Mononuclear cell (primary cell): ENCODE measurements around the gene ACTN4. TPM values are rescaled to one million over a fixed set of nuclear protein-coding genes. Genes with fewer than 3 reads are reported as not detected.

Source experiments
- H3K27me3 ChIP-seq: 2 replicates; pipeline ENCODE4 v1.6.0; 2011; ENCODE audit warnings: low read length, control low read depth; ENCODE audit not compliant: insufficient read depth
- H3K4me1 ChIP-seq: 2 replicates; pipeline ENCODE4 v1.5.1; 2011; ENCODE audit warnings: mild to moderate bottlenecking, low read length, control low read depth; ENCODE audit not compliant: insufficient read depth
- H3K4me3 ChIP-seq: 2 replicates; pipeline ENCODE4 v1.5.1; 2011; ENCODE audit warnings: mild to moderate bottlenecking, low read length, moderate library complexity
- H3K9me3 ChIP-seq: 2 replicates; pipeline ENCODE4 v1.5.1; 2011; ENCODE audit warnings: low read depth, mild to moderate bottlenecking, control low read depth, low read length
- total RNA-seq: library from RNA; depleted of rRNA; stranded (reverse); fragments of >200 nt; gene quantifications from one replicate; pipeline ENCODE4 v1.2.3, GENCODE V29; 2012

The ACTN4 gene
- total RNA-seq, 1 donor, result 59.0 TPM

- Histone ChIP-seq H3K27me3 (no peaks in the 10 kb centered on the region), H3K4me1 (peaks cover 98% of the 10 kb centered on the region), H3K9me3 (no peaks in the 10 kb centered on the region), H3K4me3 (no peak overlapping the region)
Observed at GRCh38 chr19:38663957-38664502, 16.6 kb downstream of the ACTN4 start.

GRCh38 chr19:38664503-38665211 lies 17.2 kb downstream of the ACTN4 start:
- Histone ChIP-seq H3K27me3 (no peaks in the 10 kb centered on the region), H3K4me1 (peaks cover 98% of the 10 kb centered on the region), H3K9me3 (no peaks in the 10 kb centered on the region), H3K4me3 (no peak overlapping the region)

GRCh38 chr19:38665219-38665931 lies 17.9 kb downstream of the ACTN4 start:
- H3K4me3 ChIP-seq, result no peak overlapping the region
- no peaks in the 10 kb centered on the region for H3K9me3 ChIP-seq
- peaks cover 98% of the 10 kb centered on the region for H3K4me1 ChIP-seq
- H3K27me3 ChIP-seq, result no peaks in the 10 kb centered on the region

- Histone ChIP-seq H3K9me3 (no peaks in the 10 kb centered on the region), H3K4me1 (peaks cover 98% of the 10 kb centered on the region), H3K27me3 (no peaks in the 10 kb centered on the region), H3K4me3 (no peak overlapping the region)
Observed at GRCh38 chr19:38665950-38666662, 18.7 kb downstream of the ACTN4 start.

GRCh38 chr19:38666663-38667511 lies 19.4 kb downstream of the ACTN4 start:
- Histone ChIP-seq H3K4me3 (no peak overlapping the region), H3K4me1 (peaks cover 99% of the 10 kb centered on the region), H3K27me3 (no peaks in the 10 kb centered on the region), H3K9me3 (no peaks in the 10 kb centered on the region)

- no peak overlapping the region for H3K4me3 ChIP-seq
- no peaks in the 10 kb centered on the region for H3K9me3 ChIP-seq
- H3K27me3 ChIP-seq, result no peaks in the 10 kb centered on the region
- H3K4me1 ChIP-seq, result peaks cover 90% of the 10 kb centered on the region
Observed at GRCh38 chr19:38667661-38668171, 20.3 kb downstream of the ACTN4 start.

GRCh38 chr19:38669552-38669951 lies 22.1 kb downstream of the ACTN4 start:
- H3K4me3 ChIP-seq, result no peak overlapping the region
- no peaks in the 10 kb centered on the region for H3K27me3 ChIP-seq
- no peaks in the 10 kb centered on the region for H3K9me3 ChIP-seq
- peaks cover 83% of the 10 kb centered on the region for H3K4me1 ChIP-seq

GRCh38 chr19:38670921-38671398 lies 23.5 kb downstream of the ACTN4 start:
- no peak overlapping the region for H3K4me3 ChIP-seq
- H3K9me3 ChIP-seq, result no peaks in the 10 kb centered on the region
- no peaks in the 10 kb centered on the region for H3K27me3 ChIP-seq
- H3K4me1 ChIP-seq, result peaks cover 83% of the 10 kb centered on the region

- Histone ChIP-seq H3K4me3 (no peak overlapping the region), H3K9me3 (no peaks in the 10 kb centered on the region), H3K4me1 (peaks cover 83% of the 10 kb centered on the region), H3K27me3 (no peaks in the 10 kb centered on the region)
Observed at GRCh38 chr19:38671654-38672053, 24.2 kb downstream of the ACTN4 start.

- Histone ChIP-seq H3K27me3 (no peaks in the 10 kb centered on the region), H3K4me1 (peaks cover 83% of the 10 kb centered on the region), H3K4me3 (no peak overlapping the region), H3K9me3 (no peaks in the 10 kb centered on the region)
Observed at GRCh38 chr19:38673030-38673429, 25.6 kb downstream of the ACTN4 start.

- no peaks in the 10 kb centered on the region for H3K27me3 ChIP-seq
- H3K4me1 ChIP-seq, result peaks cover 83% of the 10 kb centered on the region
- H3K9me3 ChIP-seq, result no peaks in the 10 kb centered on the region
- no peak overlapping the region for H3K4me3 ChIP-seq
Observed at GRCh38 chr19:38674388-38675171, 27.1 kb downstream of the ACTN4 start.

- no peaks in the 10 kb centered on the region for H3K27me3 ChIP-seq
- H3K4me1 ChIP-seq, result peaks cover 83% of the 10 kb centered on the region
- H3K9me3 ChIP-seq, result no peaks in the 10 kb centered on the region
- no peak overlapping the region for H3K4me3 ChIP-seq
Observed at GRCh38 chr19:38675611-38676010, 28.2 kb downstream of the ACTN4 start.

- Histone ChIP-seq H3K4me1 (peaks cover 83% of the 10 kb centered on the region), H3K27me3 (no peaks in the 10 kb centered on the region), H3K4me3 (no peak overlapping the region), H3K9me3 (no peaks in the 10 kb centered on the region)
Observed at GRCh38 chr19:38676023-38676877, 28.8 kb downstream of the ACTN4 start.
